Lower lobe of right lung (tissue), 2 donors: ENCODE data around the gene CHRD. TPM values are rescaled to one million over a fixed set of nuclear protein-coding genes. Genes with fewer than 3 reads are reported as not detected.

Experiments
- ATAC-seq, 2 donors: fragments of 200-7000 bp; cut with Tn5 transposase; one replicate each; pipeline ENCODE4 v1.9.1; 2020 to 2022; ENCODE audit warnings: mild to moderate bottlenecking in 2 of 2, moderate library complexity in 2 of 2
- DNase-seq: peaks from one replicate; pipeline ENCODE4 v3.0.0-alpha.2; 2020
- H3K27ac ChIP-seq: fragments of 200-600 bp; one replicate; pipeline ENCODE4 v1.8.0; 2022
- H3K27me3 ChIP-seq: fragments of 200-600 bp; one replicate; pipeline ENCODE4 v1.8.0; 2022; ENCODE audit warnings: low read depth
- H3K36me3 ChIP-seq: fragments of 200-600 bp; one replicate; pipeline ENCODE4 v1.8.0; 2022; ENCODE audit warnings: mild to moderate bottlenecking
- H3K4me1 ChIP-seq: fragments of 200-600 bp; one replicate; pipeline ENCODE4 v1.8.0; 2022
- H3K4me3 ChIP-seq: fragments of 200-600 bp; one replicate; pipeline ENCODE4 v1.8.0; 2022; ENCODE audit warnings: mild to moderate bottlenecking
- H3K9me3 ChIP-seq: fragments of 200-600 bp; one replicate; pipeline ENCODE4 v1.8.0; 2022
- intact Hi-C: fragments of 100-400 bp; cut with DNase I; formaldehyde crosslinking; loops from one replicate; pipeline ENCODE4 v1.11.0; 2022
- total RNA-seq: library from RNA; stranded (reverse); fragmentation: NEBNext Ultra II Directional; extraction: Animal tissue kit (Norgen Biotek cat#: 25700); gene quantifications from one replicate; pipeline ENCODE4 v1.2.1, GENCODE V29; 2021
- TF ChIP-seq, protein P1 (sequence below): fragments of 200-600 bp; IDR thresholded peaks from one replicate; pipeline ENCODE4 v1.8.0; 2022; ENCODE audit warnings: antibody characterized with exemption, mild to moderate bottlenecking
- donor health status: DM: no; HTN: yes; CAD: no; lungs with severe emphysema.

The CHRD gene
- total RNA-seq, 1 donor from 2014 or later = 4.1 TPM

DNA sequence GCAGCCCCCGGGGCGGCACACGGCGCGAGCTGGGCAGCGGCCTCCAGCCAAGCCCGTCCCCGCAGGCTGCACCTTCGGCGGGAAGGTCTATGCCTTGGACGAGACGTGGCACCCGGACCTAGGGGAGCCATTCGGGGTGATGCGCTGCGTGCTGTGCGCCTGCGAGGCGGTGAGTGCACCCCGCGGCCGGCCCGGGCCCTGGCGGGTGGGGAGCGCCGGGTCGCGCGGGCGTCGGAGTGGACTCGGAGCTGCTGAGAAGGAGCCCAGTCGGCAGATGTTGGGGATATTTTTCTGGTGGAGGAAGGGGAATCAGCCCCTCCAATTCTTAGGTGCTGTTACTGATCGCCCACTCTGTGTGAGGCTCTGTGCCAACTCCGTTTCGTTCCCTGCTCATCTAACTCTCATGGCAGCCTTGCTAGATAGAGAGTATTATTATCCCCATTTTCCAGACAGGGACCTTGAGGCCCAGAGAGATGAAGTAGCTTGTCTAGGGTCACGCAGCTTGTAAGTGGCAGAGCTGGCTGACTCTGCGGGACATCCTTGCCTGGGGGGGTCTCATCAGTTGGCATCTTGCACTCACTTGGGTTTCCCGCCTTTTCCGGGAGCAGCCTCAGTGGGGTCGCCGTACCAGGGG is 890 bp downstream of the CHRD start:
- intact Hi-C loops = no loop called here
- no peaks in the 10 kb centered on the region for H3K36me3 ChIP-seq
- H3K9me3 ChIP-seq = no peaks in the 10 kb centered on the region
- peaks cover 20% of the 10 kb centered on the region for H3K4me1 ChIP-seq
- peaks cover 28% of the 10 kb centered on the region for H3K27me3 ChIP-seq
- H3K27ac ChIP-seq = peak overlapping the region; percentile 0
- ATAC-seq (peak; percentile 9 to 25), DNase-seq (no peak)
- TF ChIP-seq, protein P1, sequence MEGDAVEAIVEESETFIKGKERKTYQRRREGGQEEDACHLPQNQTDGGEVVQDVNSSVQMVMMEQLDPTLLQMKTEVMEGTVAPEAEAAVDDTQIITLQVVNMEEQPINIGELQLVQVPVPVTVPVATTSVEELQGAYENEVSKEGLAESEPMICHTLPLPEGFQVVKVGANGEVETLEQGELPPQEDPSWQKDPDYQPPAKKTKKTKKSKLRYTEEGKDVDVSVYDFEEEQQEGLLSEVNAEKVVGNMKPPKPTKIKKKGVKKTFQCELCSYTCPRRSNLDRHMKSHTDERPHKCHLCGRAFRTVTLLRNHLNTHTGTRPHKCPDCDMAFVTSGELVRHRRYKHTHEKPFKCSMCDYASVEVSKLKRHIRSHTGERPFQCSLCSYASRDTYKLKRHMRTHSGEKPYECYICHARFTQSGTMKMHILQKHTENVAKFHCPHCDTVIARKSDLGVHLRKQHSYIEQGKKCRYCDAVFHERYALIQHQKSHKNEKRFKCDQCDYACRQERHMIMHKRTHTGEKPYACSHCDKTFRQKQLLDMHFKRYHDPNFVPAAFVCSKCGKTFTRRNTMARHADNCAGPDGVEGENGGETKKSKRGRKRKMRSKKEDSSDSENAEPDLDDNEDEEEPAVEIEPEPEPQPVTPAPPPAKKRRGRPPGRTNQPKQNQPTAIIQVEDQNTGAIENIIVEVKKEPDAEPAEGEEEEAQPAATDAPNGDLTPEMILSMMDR = no peak
- peak overlapping the region; percentile 53 for H3K4me3 ChIP-seq

DNA sequence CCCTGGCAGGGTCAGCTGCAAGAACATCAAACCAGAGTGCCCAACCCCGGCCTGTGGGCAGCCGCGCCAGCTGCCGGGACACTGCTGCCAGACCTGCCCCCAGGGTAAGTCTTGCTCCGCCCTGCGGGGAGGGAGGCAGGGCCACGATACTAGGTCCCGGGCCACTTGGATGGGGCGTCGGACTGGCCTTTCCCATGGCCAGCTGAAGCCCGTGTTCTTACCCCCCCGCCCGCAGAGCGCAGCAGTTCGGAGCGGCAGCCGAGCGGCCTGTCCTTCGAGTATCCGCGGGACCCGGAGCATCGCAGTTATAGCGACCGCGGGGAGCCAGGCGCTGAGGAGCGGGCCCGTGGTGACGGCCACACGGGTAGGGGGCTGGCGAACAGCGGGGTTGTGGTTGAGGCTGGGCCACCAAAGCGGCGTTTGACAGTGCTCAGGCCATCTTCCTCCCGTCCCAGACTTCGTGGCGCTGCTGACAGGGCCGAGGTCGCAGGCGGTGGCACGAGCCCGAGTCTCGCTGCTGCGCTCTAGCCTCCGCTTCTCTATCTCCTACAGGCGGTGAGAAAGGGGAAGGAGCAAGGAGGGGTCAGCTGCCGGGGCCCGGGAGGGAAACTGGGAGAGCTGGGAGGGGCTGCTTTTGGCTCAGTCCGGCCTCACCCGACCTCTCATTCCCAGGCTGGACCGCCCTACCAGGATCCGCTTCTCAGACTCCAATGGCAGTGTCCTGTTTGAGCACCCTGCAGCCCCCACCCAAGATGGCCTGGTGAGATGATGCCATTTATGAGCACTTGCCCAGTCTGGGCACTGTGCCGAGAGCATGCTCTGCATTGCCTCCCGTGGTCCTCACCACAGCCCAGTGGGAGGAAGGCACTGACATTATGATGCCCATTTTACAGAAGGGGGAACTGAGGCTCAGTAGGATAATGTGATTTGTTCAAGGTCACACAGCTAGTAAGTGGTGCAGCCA is 1.7 kb downstream of the CHRD start:
- TF ChIP-seq, protein P1 = no peak
- H3K4me1 ChIP-seq = peaks cover 20% of the 10 kb centered on the region
- peak; percentile 22 to 39 for ATAC-seq
- peak overlapping the region; percentile 53 for H3K4me3 ChIP-seq
- peak overlapping the region; percentile 0 for H3K27ac ChIP-seq
- H3K27me3 ChIP-seq = peaks cover 32% of the 10 kb centered on the region
- no peaks in the 10 kb centered on the region for H3K36me3 ChIP-seq
- no peak for DNase-seq
- intact Hi-C loops = no loop called here
- no peaks in the 10 kb centered on the region for H3K9me3 ChIP-seq

DNA sequence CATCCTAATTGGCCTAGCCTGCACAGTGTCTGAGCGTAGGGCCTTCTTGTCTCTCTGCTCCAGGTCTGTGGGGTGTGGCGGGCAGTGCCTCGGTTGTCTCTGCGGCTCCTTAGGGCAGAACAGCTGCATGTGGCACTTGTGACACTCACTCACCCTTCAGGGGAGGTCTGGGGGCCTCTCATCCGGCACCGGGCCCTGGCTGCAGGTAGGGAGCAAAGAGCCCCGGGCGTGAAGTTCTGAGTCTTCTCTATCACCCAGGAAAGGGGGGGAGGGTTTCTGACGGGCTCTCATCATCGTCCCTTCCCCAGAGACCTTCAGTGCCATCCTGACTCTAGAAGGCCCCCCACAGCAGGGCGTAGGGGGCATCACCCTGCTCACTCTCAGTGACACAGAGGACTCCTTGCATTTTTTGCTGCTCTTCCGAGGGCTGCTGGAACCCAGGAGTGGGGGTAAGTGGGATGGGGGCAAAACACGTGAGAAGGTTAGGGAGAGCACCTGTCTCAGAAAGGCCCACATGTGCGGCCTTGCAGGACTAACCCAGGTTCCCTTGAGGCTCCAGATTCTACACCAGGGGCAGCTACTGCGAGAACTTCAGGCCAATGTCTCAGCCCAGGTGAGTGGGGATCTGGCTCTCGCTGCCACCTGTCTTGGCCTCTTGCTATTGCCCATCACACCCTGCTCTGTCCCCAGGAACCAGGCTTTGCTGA is 2.6 kb downstream of the CHRD start:
- H3K4me1 ChIP-seq = peaks cover 20% of the 10 kb centered on the region
- TF ChIP-seq, protein P1 = no peak
- DNase-seq = no peak

DNA sequence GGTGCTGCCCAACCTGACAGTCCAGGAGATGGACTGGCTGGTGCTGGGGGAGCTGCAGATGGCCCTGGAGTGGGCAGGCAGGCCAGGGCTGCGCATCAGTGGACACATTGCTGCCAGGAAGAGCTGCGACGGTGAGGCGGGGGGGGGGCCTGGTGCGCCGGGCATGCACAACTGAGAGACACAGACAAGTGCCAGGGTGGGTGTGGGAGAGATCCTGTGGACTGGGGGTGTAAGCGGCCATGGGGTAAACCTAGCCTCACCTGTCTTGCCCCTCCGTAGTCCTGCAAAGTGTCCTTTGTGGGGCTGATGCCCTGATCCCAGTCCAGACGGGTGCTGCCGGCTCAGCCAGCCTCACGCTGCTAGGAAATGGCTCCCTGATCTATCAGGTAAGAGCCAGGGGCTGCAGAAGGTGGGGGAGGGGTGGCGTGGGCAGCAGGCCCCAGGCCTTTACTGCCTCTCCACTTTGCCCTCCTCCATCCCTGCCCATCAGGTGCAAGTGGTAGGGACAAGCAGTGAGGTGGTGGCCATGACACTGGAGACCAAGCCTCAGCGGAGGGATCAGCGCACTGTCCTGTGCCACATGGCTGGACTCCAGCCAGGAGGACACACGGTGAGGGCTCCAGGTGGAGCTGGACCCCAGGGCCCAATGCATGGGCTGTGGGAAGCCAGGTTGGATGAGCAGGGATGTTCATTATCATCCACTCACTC is 3.3 kb downstream of the CHRD start:
- Histone ChIP-seq H3K27ac (no peak overlapping the region), H3K4me3 (no peak overlapping the region), H3K9me3 (no peaks in the 10 kb centered on the region), H3K36me3 (no peaks in the 10 kb centered on the region), H3K4me1 (peaks cover 15% of the 10 kb centered on the region), H3K27me3 (peaks cover 32% of the 10 kb centered on the region)
- no peak for DNase-seq
- intact Hi-C loops = no loop called here
- TF ChIP-seq, protein P1 = no peak
- no peak for ATAC-seq

More for the DNA sequence above, 2.6 kb downstream of the CHRD start:
- H3K27me3 ChIP-seq = peaks cover 35% of the 10 kb centered on the region
- no peak for ATAC-seq
- intact Hi-C loops = no loop called here
- H3K4me3 ChIP-seq = no peak overlapping the region
- no peaks in the 10 kb centered on the region for H3K9me3 ChIP-seq
- H3K36me3 ChIP-seq = no peaks in the 10 kb centered on the region
- no peak overlapping the region for H3K27ac ChIP-seq

DNA sequence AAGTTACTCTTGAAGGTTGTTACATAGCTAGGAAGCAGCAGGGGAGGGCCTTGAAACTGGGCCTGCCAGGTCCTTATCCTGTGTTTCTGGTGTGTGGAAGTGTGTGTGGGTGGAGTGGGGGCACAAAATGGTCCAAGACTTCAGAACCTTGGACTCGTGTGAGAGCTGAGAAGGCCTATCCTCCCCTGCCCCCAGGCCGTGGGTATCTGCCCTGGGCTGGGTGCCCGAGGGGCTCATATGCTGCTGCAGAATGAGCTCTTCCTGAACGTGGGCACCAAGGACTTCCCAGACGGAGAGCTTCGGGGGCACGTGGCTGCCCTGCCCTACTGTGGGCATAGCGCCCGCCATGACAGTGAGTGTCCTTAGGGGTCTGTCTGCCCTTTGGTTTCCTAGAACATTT is 4.5 kb downstream of the CHRD start:
- Histone ChIP-seq H3K9me3 (no peaks in the 10 kb centered on the region), H3K4me3 (no peak overlapping the region), H3K27me3 (peaks cover 24% of the 10 kb centered on the region), H3K27ac (no peak overlapping the region), H3K36me3 (no peaks in the 10 kb centered on the region), H3K4me1 (peaks cover 15% of the 10 kb centered on the region)
- ATAC-seq = no peak
- TF ChIP-seq, protein P1 = no peak
- DNase-seq = no peak
- intact Hi-C loops = no loop called here
